ENCODE data around the gene RRP9.

RRP9 gene

GRCh38 chr3:51977446-51978142, 35.9 kb upstream of the RRP9 start:
- in situ Hi-C loops (cut with HindIII; ENCODE audit: low sequenced_read_pairs), result no loop called here
- TF ChIP-seq CTCF (IDR thresholded peaks at IDR 0.05; ENCODE audit: low read depth, low read length), result no peak
- H3K4me3 ChIP-seq (ENCODE audit: low read depth, low read length), result no peak overlapping the region
- DNase-seq (ENCODE audit: low read depth, low spot score), result no peak

GRCh38 chr3:51975852-51976549, 34.3 kb upstream of the RRP9 start:
- TF ChIP-seq CTCF (IDR thresholded peaks at IDR 0.05; ENCODE audit: low read depth, low read length), result no peak
- H3K4me3 ChIP-seq (ENCODE audit: low read depth, low read length), result peak overlapping the region; percentile 55
- in situ Hi-C loops (cut with HindIII; ENCODE audit: low sequenced_read_pairs), result no loop called here
- peak; percentile 81 for DNase-seq (ENCODE audit: low read depth, low spot score)

- peak; percentile 47 for DNase-seq (ENCODE audit: low read depth, low spot score)
- in situ Hi-C loops (cut with HindIII; ENCODE audit: low sequenced_read_pairs), result no loop called here
- no peak for TF ChIP-seq CTCF (IDR thresholded peaks at IDR 0.05; ENCODE audit: low read depth, low read length)
- H3K4me3 ChIP-seq (ENCODE audit: low read depth, low read length), result peak within 1 kb of the TSS; percentile 82
Measured at GRCh38 chr3:51974963-51975851, 33.5 kb upstream of the RRP9 start, which contains the start of gene ABHD14A. TSS of gene ABHD14A (plus strand) at chr3:51975064. CDS start at chr3:51975136, 72 bp downstream.

- in situ Hi-C loops (cut with HindIII; ENCODE audit: low sequenced_read_pairs), result no loop called here
- H3K4me3 ChIP-seq (ENCODE audit: low read depth, low read length), result peak overlapping the region; percentile 55
- no peak for TF ChIP-seq CTCF (IDR thresholded peaks at IDR 0.05; ENCODE audit: low read depth, low read length)
- DNase-seq (ENCODE audit: low read depth, low spot score), result no peak
Measured at GRCh38 chr3:51974277-51974962, 32.7 kb upstream of the RRP9 start.

GRCh38 chr3:51971350-51971749, 29.6 kb upstream of the RRP9 start:
- TF ChIP-seq CTCF (IDR thresholded peaks at IDR 0.05; ENCODE audit: low read depth, low read length), result no peak
- DNase-seq (ENCODE audit: low read depth, low spot score), result no peak
- H3K4me3 ChIP-seq (ENCODE audit: low read depth, low read length), result no peak overlapping the region
- in situ Hi-C loops (cut with HindIII; ENCODE audit: low sequenced_read_pairs), result no loop called here
